HG02642 (cell line): ENCODE data around the gene MBTPS1.

ENCODE experiments used
- ATAC-seq: cut with Tn5 transposase; IDR thresholded peaks from one replicate; pipeline ENCODE4 v1.9.1; 2021; ENCODE audit warnings: mild to moderate bottlenecking; ENCODE audit not compliant: unreplicated experiment, poor library complexity

MBTPS1 gene

GRCh38 chr16:84116720-84117493, at the start of gene MBTPS1:
TSS of gene MBTPS1 (minus strand) at chr16:84116942. CDS start at chr16:84101783, 15,159 bp downstream.
- ATAC-seq: peak; percentile 93

GRCh38 chr16:84165746-84166145, 49.0 kb upstream of the MBTPS1 start:
- ATAC-seq: no peak

GRCh38 chr16:84161801-84162200, 45.1 kb upstream of the MBTPS1 start:
- ATAC-seq: no peak

- ATAC-seq: no peak
These were observed 44.3 kb upstream of the MBTPS1 start for GRCh38 chr16:84161037-84161436.

- no peak for ATAC-seq
These were observed 43.1 kb upstream of the MBTPS1 start for GRCh38 chr16:84159800-84160199.

- no peak for ATAC-seq
These were observed 42.3 kb upstream of the MBTPS1 start for GRCh38 chr16:84159007-84159406.

- ATAC-seq: no peak
These were observed 39.6 kb upstream of the MBTPS1 start for GRCh38 chr16:84156342-84156784.

GRCh38 chr16:84155771-84156170, 39.0 kb upstream of the MBTPS1 start:
- no peak for ATAC-seq

- ATAC-seq: no peak
These were observed 38.5 kb upstream of the MBTPS1 start for GRCh38 chr16:84155226-84155625.

GRCh38 chr16:84153660-84154214, 37.0 kb upstream of the MBTPS1 start:
- no peak for ATAC-seq

- no peak for ATAC-seq
These were observed 34.2 kb upstream of the MBTPS1 start for GRCh38 chr16:84150926-84151325.

GRCh38 chr16:84144859-84145639, 28.3 kb upstream of the MBTPS1 start, which contains the start of the genes DNAAF1 and HSDL1:
TSS of gene DNAAF1 (plus strand) at chr16:84145308. CDS start at chr16:84145441, 133 bp downstream.
TSS of gene HSDL1 (minus strand) at chr16:84145177. CDS start at chr16:84131321, 13,856 bp downstream.
- peak; percentile 85 for ATAC-seq

GRCh38 chr16:84144209-84144858, 27.6 kb upstream of the MBTPS1 start:
- ATAC-seq: peak; percentile 11

GRCh38 chr16:84143784-84144199, 27.1 kb upstream of the MBTPS1 start:
- ATAC-seq: no peak

- ATAC-seq: no peak
These were observed 26.3 kb upstream of the MBTPS1 start for GRCh38 chr16:84143081-84143480.

GRCh38 chr16:84141143-84141670, 24.5 kb upstream of the MBTPS1 start:
- ATAC-seq: no peak

GRCh38 chr16:84139628-84140258, 23.0 kb upstream of the MBTPS1 start:
- no peak for ATAC-seq

- ATAC-seq: peak; percentile 69
These were observed 22.3 kb upstream of the MBTPS1 start for GRCh38 chr16:84138824-84139627.

GRCh38 chr16:84138500-84138823, 21.7 kb upstream of the MBTPS1 start:
- ATAC-seq: no peak
